ENCODE data around the gene PIERCE2. TPM values are rescaled to one million over a fixed set of nuclear protein-coding genes. Genes with fewer than 3 reads are reported as not detected.

Gene PIERCE2
- total RNA-seq, 1 donor from 2014 or later = 2.7 TPM

DNA sequence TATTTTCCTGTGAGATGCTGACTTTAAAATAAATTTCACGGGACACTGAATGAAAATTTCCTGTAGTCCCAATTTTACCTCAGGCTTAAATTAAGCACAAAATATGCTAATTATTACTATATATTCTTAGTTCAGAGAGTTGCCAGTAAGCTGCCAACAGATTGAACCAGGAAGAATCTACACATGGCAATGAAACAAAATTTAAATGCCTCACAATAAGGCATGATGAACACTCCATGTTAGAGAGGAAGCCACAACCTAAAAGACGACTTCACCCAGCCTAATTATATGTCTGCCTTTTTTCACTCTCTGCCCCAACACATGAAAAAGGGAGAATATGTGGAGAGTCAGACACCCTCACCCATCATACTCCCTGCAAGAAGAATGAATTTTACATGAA lies 60.0 kb downstream of the PIERCE2 start:
- no peak for DNase-seq (ENCODE audit: low read depth, low spot score)
- Mint-ChIP-seq H3K36me3 (ENCODE audit: low read depth) (peaks cover 16% of the 10 kb centered on the region), H3K4me1 (no peaks in the 10 kb centered on the region), H3K4me3 (no peak overlapping the region), H3K27ac (ENCODE audit: unreplicated experiment) (no peak overlapping the region), H3K9me3 (peaks cover 10% of the 10 kb centered on the region), H3K27me3 (ENCODE audit: low read depth) (no peaks in the 10 kb centered on the region)
- TF ChIP-seq, protein P1, sequence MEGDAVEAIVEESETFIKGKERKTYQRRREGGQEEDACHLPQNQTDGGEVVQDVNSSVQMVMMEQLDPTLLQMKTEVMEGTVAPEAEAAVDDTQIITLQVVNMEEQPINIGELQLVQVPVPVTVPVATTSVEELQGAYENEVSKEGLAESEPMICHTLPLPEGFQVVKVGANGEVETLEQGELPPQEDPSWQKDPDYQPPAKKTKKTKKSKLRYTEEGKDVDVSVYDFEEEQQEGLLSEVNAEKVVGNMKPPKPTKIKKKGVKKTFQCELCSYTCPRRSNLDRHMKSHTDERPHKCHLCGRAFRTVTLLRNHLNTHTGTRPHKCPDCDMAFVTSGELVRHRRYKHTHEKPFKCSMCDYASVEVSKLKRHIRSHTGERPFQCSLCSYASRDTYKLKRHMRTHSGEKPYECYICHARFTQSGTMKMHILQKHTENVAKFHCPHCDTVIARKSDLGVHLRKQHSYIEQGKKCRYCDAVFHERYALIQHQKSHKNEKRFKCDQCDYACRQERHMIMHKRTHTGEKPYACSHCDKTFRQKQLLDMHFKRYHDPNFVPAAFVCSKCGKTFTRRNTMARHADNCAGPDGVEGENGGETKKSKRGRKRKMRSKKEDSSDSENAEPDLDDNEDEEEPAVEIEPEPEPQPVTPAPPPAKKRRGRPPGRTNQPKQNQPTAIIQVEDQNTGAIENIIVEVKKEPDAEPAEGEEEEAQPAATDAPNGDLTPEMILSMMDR (conservative IDR thresholded peaks at IDR 0.05) = no peak

Small RNA genes lying within 50 kb of the gene (microRNA-seq; reads per million reads assigned to microRNA genes)
- 448 reads per million, percentile 75 among the genes with 10 or more reads in this experiment for gene MIR628

Other genes with a start within 250 kb of the PIERCE2 start
- gene RSL24D1, start 211.6 kb upstream of the PIERCE2 start, total RNA-seq = 78.6 and 83.8 TPM in 2 replicates
- 5.9 and 6.5 TPM in 2 replicates for gene RAB27A, start 118.7 kb upstream of the PIERCE2 start, total RNA-seq
- gene PIGBOS1, start 89.4 kb upstream of the PIERCE2 start, total RNA-seq = 12.5 and 16.6 TPM in 2 replicates
- 12.9 and 14.6 TPM in 2 replicates for gene PIGB, start 89.3 kb upstream of the PIERCE2 start, total RNA-seq
- gene CCPG1, start 136 bp upstream of the PIERCE2 start, total RNA-seq = 9.6 and 15.0 TPM in 2 replicates
- 5.1 and 5.3 TPM in 2 replicates for gene DNAAF4, start 99.7 kb downstream of the PIERCE2 start, total RNA-seq
- 32.2 and 35.4 TPM in 2 replicates for gene PYGO1, start 179.8 kb downstream of the PIERCE2 start, total RNA-seq

All from neural crest cell (in vitro differentiated cells).